HEK293 (cell line): Measurements from ENCODE around the gene MVB12B.

ENCODE experiments used
- TRIM28 ChIP-seq: IDR thresholded peaks from 2 replicates; pipeline ENCODE4 v1.6.1; 2011; ENCODE audit warnings: low read length, control low read depth, borderline replicate concordance
- ZNF24 ChIP-seq: fragments of 450-650 bp; formaldehyde crosslinking; IDR thresholded peaks from 2 replicates; pipeline ENCODE4 v1.5.1; 2016; ENCODE audit warnings: missing biosample characterization, missing genetic modification characterization
- ZNF596 ChIP-seq: fragments of 450-650 bp; IDR thresholded peaks from 2 replicates; pipeline ENCODE4 v1.5.0; 2018; ENCODE audit warnings: missing biosample characterization, mild to moderate bottlenecking, missing genetic modification characterization, moderate library complexity
- TF ChIP-seq, protein P1 (sequence below): fragments of 450-650 bp; formaldehyde crosslinking; IDR thresholded peaks from 2 replicates; pipeline ENCODE4; 2016; ENCODE audit warnings: missing biosample characterization, missing genetic modification characterization

GRCh38 chr9:126376311-126377175 is 49.9 kb downstream of the MVB12B start:
- TF ChIP-seq ZNF596 (tag by site-specific recombination) (no peak), ZNF24 (tag by site-specific recombination) (no peak), TRIM28 (no peak)
- TF ChIP-seq, protein P1, sequence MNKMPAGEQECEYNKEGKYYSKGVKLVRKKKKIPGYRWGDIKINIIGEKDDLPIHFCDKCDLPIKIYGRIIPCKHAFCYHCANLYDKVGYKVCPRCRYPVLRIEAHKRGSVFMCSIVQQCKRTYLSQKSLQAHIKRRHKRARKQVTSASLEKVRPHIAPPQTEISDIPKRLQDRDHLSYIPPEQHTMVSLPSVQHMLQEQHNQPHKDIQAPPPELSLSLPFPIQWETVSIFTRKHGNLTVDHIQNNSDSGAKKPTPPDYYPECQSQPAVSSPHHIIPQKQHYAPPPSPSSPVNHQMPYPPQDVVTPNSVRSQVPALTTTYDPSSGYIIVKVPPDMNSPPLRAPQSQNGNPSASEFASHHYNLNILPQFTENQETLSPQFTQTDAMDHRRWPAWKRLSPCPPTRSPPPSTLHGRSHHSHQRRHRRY (tag by site-specific recombination): no peak
